ENCODE data around the gene LDHAL6B.

The LDHAL6B gene

DNA sequence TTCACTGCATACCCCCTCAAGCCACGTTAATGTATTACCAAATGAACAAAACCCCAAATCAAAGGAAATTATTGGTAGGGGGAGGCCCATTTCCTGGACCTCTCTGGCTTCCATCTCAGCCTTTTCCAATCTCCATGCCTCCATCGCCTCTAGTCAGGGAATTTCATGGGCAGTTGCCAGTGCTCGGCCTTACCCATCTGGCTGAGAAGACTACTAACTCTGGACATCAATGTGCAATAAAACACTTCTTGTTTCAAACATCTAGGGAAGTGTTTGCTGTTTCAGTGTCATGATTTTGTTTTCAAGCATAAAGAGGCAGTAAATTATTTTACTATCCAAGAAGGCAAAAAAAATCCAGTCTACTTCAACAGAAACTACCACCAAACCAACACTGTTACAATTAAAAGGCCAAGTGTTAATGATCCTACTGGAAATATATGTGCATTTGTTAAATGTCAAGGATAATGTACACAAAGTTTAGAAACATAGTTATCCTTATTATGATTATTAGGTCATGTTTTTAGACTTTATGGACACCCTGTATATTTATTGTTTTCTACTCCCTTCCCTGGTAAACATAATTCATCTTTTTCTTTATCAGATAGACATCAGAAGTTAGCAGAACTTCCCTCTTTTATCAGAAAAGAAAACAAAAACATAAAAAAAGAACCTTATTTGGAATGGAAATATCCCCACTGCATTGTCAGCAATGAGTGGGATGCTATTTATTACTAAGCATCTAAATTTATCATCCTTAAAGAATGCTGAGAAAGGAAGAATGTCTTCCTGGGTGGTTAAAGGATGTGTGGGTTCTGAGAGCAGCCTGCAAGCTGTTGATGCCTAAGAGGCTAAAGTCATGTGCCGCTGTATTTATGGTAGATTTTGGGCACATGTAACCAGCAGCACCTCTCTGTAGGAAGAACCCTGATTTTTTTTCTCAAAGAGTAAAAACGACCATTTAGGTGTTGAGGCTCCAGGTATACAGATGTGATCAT, 15.2 kb downstream of the LDHAL6B start:
- DNase-seq = no peak

- DNase-seq = no peak
Observed at GRCh38 chr15:59222906-59223550, 16.4 kb downstream of the LDHAL6B start.

GRCh38 chr15:59223736-59224135, 17.1 kb downstream of the LDHAL6B start:
- no peak for DNase-seq

GRCh38 chr15:59224474-59224873, 17.8 kb downstream of the LDHAL6B start:
- no peak for DNase-seq

- no peak for DNase-seq
Observed at GRCh38 chr15:59227021-59227420, 20.4 kb downstream of the LDHAL6B start.

GRCh38 chr15:59229015-59229414, 22.4 kb downstream of the LDHAL6B start:
- no peak for DNase-seq

DNA sequence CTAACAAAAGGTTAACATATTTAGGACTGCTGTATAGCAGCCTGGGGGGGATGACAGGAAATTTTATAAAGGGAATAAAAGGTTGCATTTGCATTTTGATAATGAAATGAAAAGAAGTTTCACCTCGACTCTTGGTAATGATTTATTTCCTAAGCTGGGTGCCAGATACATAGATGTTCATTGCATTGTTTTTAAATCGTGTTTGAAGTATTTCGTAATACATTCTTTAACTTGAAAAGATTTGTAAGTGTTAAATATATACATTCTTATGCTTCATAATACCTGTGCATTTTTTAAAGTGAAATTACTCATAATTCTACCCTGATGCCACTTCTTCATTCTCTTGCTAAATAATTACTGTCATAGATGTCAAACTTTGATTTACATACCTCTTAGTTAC, 22.8 kb downstream of the LDHAL6B start:
- no peak for DNase-seq

DNA sequence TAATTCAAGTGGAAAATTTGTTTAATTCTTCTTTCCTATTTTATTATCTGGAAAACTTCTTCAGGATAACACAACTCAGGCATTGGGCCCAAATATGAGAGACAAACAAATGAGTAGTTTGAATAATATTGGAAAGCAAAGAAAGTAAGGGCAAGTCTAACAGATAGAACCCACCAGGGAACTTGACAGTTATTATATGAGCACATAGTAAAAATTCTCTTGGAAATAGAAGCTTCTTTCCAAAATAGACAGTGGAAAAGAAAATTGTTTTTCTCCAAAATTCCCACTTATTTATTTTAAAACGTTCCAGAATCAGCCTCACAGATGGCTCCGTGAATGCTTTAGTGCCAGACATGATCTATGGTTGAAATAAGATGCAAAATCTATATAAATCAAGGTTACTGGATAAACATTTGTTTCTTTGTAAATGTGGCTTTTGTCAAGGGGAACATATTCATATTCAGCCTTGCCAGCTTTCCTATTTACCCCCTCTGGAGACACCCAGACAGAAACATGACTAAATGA, 23.9 kb downstream of the LDHAL6B start:
- DNase-seq = no peak

GRCh38 chr15:59232476-59232875, 25.8 kb downstream of the LDHAL6B start:
- DNase-seq = no peak

- no peak for DNase-seq
Observed at GRCh38 chr15:59236394-59236793, 29.8 kb downstream of the LDHAL6B start.

DNA sequence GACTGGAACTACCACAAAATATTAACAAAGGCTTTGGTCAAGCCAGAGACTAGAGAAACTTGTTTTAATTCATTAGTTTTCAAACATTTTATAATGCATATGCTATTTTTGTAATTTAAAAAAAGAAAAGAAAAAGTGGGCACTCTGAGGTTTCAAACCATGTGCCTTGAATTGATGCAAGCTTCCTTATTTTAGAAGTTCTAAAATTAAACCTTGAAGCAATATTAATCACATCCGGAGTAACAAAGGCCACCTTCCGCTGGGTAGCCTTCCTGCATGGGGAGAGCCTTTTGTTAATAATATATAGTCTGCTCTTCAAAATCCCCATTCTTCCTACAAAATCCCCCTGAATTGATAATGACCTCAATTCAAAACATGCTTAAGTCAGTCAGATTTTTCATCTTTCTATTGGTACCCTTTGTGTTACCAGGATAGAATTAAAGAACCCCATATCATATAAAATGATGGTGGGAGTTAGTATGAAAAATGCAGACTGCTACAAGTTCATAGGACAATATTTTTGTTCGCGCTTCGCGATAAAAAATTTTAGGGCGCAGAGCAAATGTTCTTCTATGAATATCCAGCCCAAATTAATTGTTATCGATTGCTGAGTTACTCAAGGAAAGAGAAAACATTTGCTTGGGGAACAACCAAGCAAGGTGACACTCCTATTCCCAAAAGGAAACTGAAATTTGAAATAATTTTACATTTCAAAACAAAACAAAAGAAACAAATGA, 30.6 kb downstream of the LDHAL6B start:
- DNase-seq = no peak

DNA sequence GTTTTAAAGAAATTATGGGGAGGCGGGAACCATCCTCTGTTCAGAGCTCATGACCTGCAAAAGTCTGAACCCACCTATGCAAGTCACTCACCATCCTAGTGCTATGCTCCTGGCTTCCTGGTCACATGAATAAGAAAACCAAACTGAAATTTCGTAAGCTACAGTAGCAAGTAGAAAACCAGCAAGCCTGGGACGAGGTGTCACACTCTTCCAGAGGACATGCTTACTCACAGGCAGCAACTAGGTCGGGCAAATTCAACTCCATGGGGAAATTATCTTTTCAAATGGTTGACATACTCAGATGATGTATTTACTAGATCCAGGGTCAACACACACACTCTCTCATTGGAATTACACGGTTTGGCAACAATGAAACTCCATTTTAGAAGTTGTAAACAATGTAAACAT, 31.3 kb downstream of the LDHAL6B start:
- DNase-seq = no peak

DNA sequence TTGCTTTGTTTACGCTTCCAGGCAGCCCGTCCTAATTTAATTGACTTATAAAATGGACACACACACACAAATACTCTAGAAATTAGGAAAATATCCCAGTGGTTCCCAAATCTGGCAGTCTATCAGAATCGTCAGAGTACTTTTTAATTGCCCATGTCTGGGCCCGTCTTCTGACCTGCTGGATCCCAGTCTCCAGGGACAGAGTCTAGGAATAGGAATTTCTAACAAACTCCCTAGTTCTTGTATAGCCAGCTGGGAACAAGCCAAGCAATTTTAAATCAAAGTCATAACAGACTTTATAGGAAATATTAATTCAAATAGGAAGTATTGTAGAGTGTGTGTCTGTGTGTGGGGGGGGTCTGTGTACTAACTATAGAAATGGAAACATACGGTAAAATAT, 33.4 kb downstream of the LDHAL6B start:
- DNase-seq = no peak

- no peak for DNase-seq
Observed at GRCh38 chr15:59242649-59243048, 36.0 kb downstream of the LDHAL6B start.

- no peak for DNase-seq
Observed at GRCh38 chr15:59243622-59244021, 37.0 kb downstream of the LDHAL6B start.

DNA sequence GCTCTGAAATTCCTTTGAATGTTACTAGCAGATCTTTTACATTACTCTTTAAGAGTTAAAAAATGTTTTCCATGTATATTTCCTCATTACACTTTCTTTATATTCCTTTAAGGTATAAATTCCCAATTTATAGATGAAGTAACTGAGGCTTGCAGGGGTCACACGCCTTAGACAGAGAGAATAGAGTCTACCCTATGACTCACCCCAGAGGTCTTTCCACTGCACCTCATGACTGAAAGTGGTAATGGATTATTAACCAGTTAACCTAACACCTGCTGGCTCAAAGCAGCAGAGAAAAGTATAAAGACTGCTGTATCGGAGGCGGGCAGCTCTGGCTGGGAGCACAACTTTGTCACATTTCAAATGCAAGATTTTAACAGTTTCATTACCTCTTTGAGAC, 37.7 kb downstream of the LDHAL6B start:
- no peak for DNase-seq

GRCh38 chr15:59245559-59245958, 38.9 kb downstream of the LDHAL6B start:
- no peak for DNase-seq

- no peak for DNase-seq
Observed at GRCh38 chr15:59247364-59247763, 40.7 kb downstream of the LDHAL6B start.

GRCh38 chr15:59249816-59250215, 43.2 kb downstream of the LDHAL6B start:
- no peak for DNase-seq

DNA sequence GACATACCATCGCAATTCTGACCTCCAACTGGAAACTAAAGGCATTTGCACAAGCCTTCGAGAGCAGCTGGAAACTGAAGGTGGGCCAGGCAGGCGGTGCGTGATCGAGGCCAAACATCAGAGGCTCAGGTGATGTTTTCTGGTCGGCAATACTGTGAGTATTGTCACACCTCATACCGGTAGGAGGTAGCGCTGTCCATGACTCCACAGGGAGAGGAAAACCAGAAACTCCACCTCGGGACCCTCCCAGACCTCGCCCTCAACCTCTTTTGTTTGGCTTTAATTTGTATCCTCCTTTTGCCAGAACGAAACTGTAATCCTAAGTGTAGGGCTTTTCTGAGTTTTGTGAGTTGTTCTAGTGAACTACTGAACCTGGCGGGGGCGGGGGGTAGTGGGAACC, 43.6 kb downstream of the LDHAL6B start:
- no peak for DNase-seq

- no peak for DNase-seq
Observed at GRCh38 chr15:59251001-59251845, 44.6 kb downstream of the LDHAL6B start.

- no peak for DNase-seq
Observed at GRCh38 chr15:59252137-59252536, 45.5 kb downstream of the LDHAL6B start.

Data from cortex of kidney (tissue), 1 donor.